GM13976 (cell line): ENCODE results near the gene RNF222.

ENCODE experiments used
- DNase-seq: peaks from one replicate; pipeline ENCODE4 v3.0.0; 2012; ENCODE audit warnings: low spot score
- in situ Hi-C: fragments of 300-500 bp; cut with MboI; formaldehyde crosslinking; loops from one replicate; pipeline ENCODE4 v1.12.0; 2022; ENCODE audit warnings: low sequenced_read_pairs, mixed read lengths, inconsistent platforms; ENCODE audit not compliant: unreplicated experiment
- TF ChIP-seq, protein P1 (sequence below): IDR thresholded peaks from 2 replicates; pipeline ENCODE4 v1.5.1; 2012; ENCODE audit warnings: borderline replicate concordance, mild to moderate bottlenecking; ENCODE audit not compliant: insufficient read depth; ENCODE audit errors: extremely low read depth, missing control alignments, control extremely low read depth

The RNF222 gene

DNA sequence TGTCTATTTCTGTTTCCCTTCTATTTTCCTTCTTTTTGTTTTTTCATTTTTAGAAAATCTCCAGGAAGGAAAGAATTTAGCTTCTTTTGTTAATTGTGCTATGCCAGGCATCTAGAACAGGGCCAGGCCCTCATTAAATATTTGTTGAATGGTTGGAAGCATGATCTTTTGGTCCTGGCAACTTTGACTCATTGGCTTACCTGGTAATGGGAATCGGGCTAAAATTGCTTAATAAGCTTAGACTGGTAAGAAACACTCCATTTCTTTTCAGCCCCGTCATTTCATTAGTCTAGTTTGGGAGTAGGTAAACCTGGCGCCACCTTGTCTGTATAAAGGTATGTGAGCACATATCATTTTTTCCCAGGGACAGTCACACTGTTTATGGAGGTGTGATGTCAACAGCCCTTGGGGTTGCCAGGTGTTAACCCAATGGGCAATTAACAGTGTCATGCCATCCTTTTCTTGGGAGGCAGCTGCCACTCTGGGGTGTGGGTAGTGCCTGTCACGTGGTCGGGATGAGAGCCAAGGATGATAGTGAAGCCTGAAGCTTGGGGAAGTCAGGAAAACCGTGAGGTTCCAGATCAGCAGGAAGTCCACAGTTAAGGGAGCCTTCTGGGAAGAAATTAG, 28.6 kb upstream of the RNF222 start:
- no peak for DNase-seq
- in situ Hi-C loops = no loop called here
- TF ChIP-seq, protein P1, sequence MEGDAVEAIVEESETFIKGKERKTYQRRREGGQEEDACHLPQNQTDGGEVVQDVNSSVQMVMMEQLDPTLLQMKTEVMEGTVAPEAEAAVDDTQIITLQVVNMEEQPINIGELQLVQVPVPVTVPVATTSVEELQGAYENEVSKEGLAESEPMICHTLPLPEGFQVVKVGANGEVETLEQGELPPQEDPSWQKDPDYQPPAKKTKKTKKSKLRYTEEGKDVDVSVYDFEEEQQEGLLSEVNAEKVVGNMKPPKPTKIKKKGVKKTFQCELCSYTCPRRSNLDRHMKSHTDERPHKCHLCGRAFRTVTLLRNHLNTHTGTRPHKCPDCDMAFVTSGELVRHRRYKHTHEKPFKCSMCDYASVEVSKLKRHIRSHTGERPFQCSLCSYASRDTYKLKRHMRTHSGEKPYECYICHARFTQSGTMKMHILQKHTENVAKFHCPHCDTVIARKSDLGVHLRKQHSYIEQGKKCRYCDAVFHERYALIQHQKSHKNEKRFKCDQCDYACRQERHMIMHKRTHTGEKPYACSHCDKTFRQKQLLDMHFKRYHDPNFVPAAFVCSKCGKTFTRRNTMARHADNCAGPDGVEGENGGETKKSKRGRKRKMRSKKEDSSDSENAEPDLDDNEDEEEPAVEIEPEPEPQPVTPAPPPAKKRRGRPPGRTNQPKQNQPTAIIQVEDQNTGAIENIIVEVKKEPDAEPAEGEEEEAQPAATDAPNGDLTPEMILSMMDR = no peak

GRCh38 chr17:8421571-8421970, 23.9 kb upstream of the RNF222 start:
- TF ChIP-seq, protein P1 = no peak
- in situ Hi-C loops = loop anchor here (25.0 kb wide), 1 partner anchor 566 kb away; no protein-coding TSS in a partner anchor
- DNase-seq = no peak

DNA sequence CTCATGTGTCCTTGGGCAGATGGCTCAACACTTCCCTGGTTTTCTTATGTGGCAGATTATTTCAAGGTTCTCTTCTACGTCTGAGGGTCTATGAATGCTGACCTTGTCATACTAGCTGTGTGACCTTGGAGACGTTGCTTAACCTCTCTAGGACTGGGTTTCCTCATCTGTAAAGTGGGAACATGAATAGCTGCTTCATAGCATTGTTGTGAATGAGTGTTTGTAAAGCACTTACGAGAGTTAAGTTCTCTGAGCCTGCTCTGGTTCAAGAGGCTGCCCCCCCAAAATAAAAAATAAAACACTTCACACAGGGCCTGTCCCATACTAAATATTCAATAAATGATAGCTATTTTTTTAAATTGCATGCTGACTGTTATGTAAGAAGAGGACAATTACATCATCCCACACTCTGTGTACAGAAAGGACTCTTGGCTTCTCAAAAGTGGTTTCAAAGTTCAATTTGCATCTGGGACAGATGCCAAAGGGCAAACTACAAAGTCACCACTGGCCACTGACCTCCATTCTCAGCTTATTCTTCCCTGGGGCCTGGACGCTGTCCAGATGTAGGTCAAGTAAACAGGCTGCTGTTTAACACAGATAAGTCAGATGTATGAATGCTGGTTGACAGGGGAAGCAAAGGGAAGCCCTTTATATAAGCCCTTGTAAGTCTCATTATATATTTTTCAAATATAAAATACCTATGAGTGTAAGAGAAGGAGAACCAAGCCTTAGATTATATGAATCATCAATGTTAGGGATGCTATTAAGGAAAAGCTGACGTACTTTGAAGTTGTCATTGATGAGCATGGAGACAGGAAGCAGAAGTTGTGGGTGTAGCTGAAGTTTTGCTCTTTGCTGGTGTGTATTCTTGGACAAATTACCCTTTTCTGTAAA, 22.7 kb upstream of the RNF222 start:
- DNase-seq = no peak
- in situ Hi-C loops = loop anchor here (25.0 kb wide), 1 partner anchor 567 kb away; no protein-coding TSS in a partner anchor
- TF ChIP-seq, protein P1 = no peak

GRCh38 chr17:8419305-8419704, 21.7 kb upstream of the RNF222 start:
- TF ChIP-seq, protein P1 = no peak
- DNase-seq = no peak
- in situ Hi-C loops = loop anchor here (10.0 to 25.0 kb wide), 2 partner anchors 325 to 568 kb away; partner anchors contain the start of gene CCDC42

GRCh38 chr17:8418471-8418870, 20.8 kb upstream of the RNF222 start:
- DNase-seq = no peak
- TF ChIP-seq, protein P1 = no peak
- in situ Hi-C loops = loop anchor here (10.0 to 25.0 kb wide), 2 partner anchors 326 to 569 kb away; partner anchors contain the start of gene CCDC42

GRCh38 chr17:8417806-8418205, 20.2 kb upstream of the RNF222 start:
- in situ Hi-C loops = loop anchor here (10.0 to 25.0 kb wide), 2 partner anchors 327 to 569 kb away; partner anchors contain the start of gene CCDC42
- DNase-seq = no peak

More at GRCh38 chr17:8417806-8418205, 20.2 kb upstream of the RNF222 start:
- TF ChIP-seq, protein P1 = no peak
